GM12878 (cell line): ENCODE results near the gene ANKHD1. TPM values are rescaled to one million over a fixed set of nuclear protein-coding genes. Genes with fewer than 3 reads are reported as not detected.

Experiments used
- ATAC-seq: fragments of 200-7000 bp; cut with Tn5 transposase; 3 replicates; pipeline ENCODE4 v1.9.1; 2020; ENCODE audit warnings: mild to moderate bottlenecking, moderate library complexity
- BruUV-seq: library from RNA; stranded (reverse); fragments of 400-500 nt; replicated peaks from 2 replicates; lab custom pipeline; 2021; lab: Mats Ljungman, UMichigan
- CTCF ChIA-PET: fragments of 300-600 bp; sonication (Branson Sonifier 250); formaldehyde crosslinking; extraction: SDS; loops from one replicate; lab custom pipeline; 2021; ENCODE audit warnings: inconsistent platforms; lab: Yijun Ruan, JAX
- POLR2A ChIA-PET: fragments of 350-600 bp; formaldehyde crosslinking; extraction: SDS; loops from one replicate; lab custom pipeline; 2021; ENCODE audit warnings: inconsistent platforms; lab: Charles Lee
- RAD21 ChIA-PET: fragments of 300-600 bp; sonication (Branson Sonifier 250); formaldehyde crosslinking; loops from one replicate; lab custom pipeline; 2023; ENCODE audit warnings: antibody characterized with exemption; ENCODE audit not compliant: unreplicated experiment; lab: Charles Lee
- SMC1A ChIA-PET: fragments of 300-600 bp; sonication (Branson Sonifier 250); formaldehyde crosslinking; loops from one replicate; lab custom pipeline; 2023; ENCODE audit not compliant: unreplicated experiment, uncharacterized antibody; lab: Charles Lee
- DNase-seq: peaks from one replicate; pipeline ENCODE4 v3.0.0-alpha.2; 2011; ENCODE audit warnings: low read depth, low spot score
- FAIRE-seq: peaks from 3 replicates; lab custom pipeline; 2011; peaks lifted over from hg19 to GRCh38; lab: Jason Lieb, UNC
- H2AFZ ChIP-seq: 2 replicates; pipeline ENCODE4 v1.6.0; 2011; ENCODE audit warnings: low read depth, low read length, control low read depth; ENCODE audit not compliant: control insufficient read depth
- H3K27ac ChIP-seq: 2 replicates; pipeline ENCODE4 v1.5.1; 2011; ENCODE audit warnings: control low read depth; ENCODE audit not compliant: control insufficient read depth, insufficient read depth
- H3K27me3 ChIP-seq, 2 experiments: replicated peaks in 1 of 2; 2 replicates each; pipeline versions ENCODE4 v1.6.0 to v1.6.1; 2011; ENCODE audit warnings: low read length in 1 of 2; ENCODE audit not compliant: control insufficient read depth in 2 of 2, insufficient read depth in 2 of 2
- H3K36me3 ChIP-seq, 2 experiments: 2 replicates each; pipeline ENCODE4 v1.5.1; 2011; ENCODE audit warnings: low read length in 1 of 2; ENCODE audit not compliant: control insufficient read depth in 2 of 2, insufficient read depth in 2 of 2
- H3K4me1 ChIP-seq: 2 replicates; pipeline ENCODE4 v1.6.1; 2011; ENCODE audit warnings: mild to moderate bottlenecking, low read length, moderate library complexity, mixed read lengths; ENCODE audit not compliant: control insufficient read depth, insufficient read depth
- H3K4me2 ChIP-seq: 2 replicates; pipeline ENCODE4 v1.6.0; 2011; ENCODE audit warnings: control low read depth; ENCODE audit not compliant: control insufficient read depth, insufficient read depth
- H3K4me3 ChIP-seq: fragments of 200-600 bp; sonication (generic); 2 replicates; pipeline ENCODE4 v1.5.1; 2016
- H3K79me2 ChIP-seq: 2 replicates; pipeline ENCODE4 v1.6.0; 2011; ENCODE audit warnings: low read length; ENCODE audit not compliant: control insufficient read depth, insufficient read depth
- H3K9ac ChIP-seq: 2 replicates; pipeline ENCODE4 v1.8.0; 2011; ENCODE audit warnings: low read length, control low read depth, mixed read lengths; ENCODE audit not compliant: control insufficient read depth, insufficient read depth
- H3K9me3 ChIP-seq: replicated peaks from 3 replicates; pipeline ENCODE4 v1.5.1; 2011; ENCODE audit warnings: mild to moderate bottlenecking, low read length; ENCODE audit not compliant: control insufficient read depth, insufficient read depth
- H4K20me1 ChIP-seq: 2 replicates; pipeline ENCODE4 v1.6.0; 2011; ENCODE audit not compliant: control insufficient read depth, insufficient read depth
- ETV6 ChIP-seq, 2 experiments: fragments of 450-650 bp in 1 of 2; IDR thresholded peaks in 1 of 2; conservative IDR thresholded peaks in 1 of 2; 2 replicates each; pipeline ENCODE4 v1.6.1; 2014; ENCODE audit warnings: antibody characterized with exemption in 1 of 2, borderline replicate concordance in 1 of 2, low read depth in 1 of 2, mild to moderate bottlenecking in 1 of 2, moderate library complexity in 1 of 2
- MEF2B ChIP-seq: fragments of 450-650 bp; IDR thresholded peaks from 2 replicates; pipeline ENCODE4 v1.6.1; 2018; ENCODE audit warnings: mild to moderate bottlenecking, moderate library complexity; ENCODE audit not compliant: partially characterized antibody, poor library complexity, severe bottlenecking
- RB1 ChIP-seq: fragments of 450-650 bp; formaldehyde crosslinking; IDR thresholded peaks from 2 replicates; pipeline ENCODE4 v1.6.1; 2017; ENCODE audit warnings: mild to moderate bottlenecking, borderline replicate concordance
- WGBS: methylation state at CpG from one replicate; pipeline ENCODE4 v1.1.6; 2016; ENCODE audit warnings: low lambda C conversion rate; ENCODE audit not compliant: insufficient replicate concordance, insufficient coverage; ENCODE audit errors: missing lambda C conversion rate; 5-methylcytosine and 5-hydroxymethylcytosine counted together
- in situ Hi-C: fragments of 300-500 bp; cut with MboI; formaldehyde crosslinking; loops from 9 replicates; pipeline ENCODE4 v1.14.3; 2018; ENCODE audit warnings: mixed read lengths
- intact Hi-C: fragments of 100-400 bp; cut with micrococcal nuclease; formaldehyde crosslinking; loops from one replicate; pipeline ENCODE4 v1.14.2; 2022; ENCODE audit not compliant: unreplicated experiment
- polyA plus RNA-seq, 11 experiments: library from polyadenylated mRNA; depleted of rRNA in 4 of 11; unstranded in 6 of 11; stranded (reverse) in 5 of 11; fragments of >200 nt; fragmentation: Nextera tagmentation in 4 of 11; fragmentation: Illumina TruSeq in 1 of 11; extraction: Ambion mirVana in 4 of 11; extraction: Trizol in 1 of 11; gene quantifications; 1 replicate in 1 of 11; 2 replicates in 10 of 11; pipeline versions ENCODE4 v1.2.1 to v1.2.3, GENCODE V29; 2011 to 2016; ENCODE audit warnings: inconsistent platforms in 2 of 11, missing spikeins in 2 of 11, low read depth in 1 of 11
- total RNA-seq, 4 experiments: library from RNA; depleted of rRNA in 3 of 4; stranded (reverse); fragments of >200 nt in 3 of 4; fragmentation: Illumina TruSeq in 1 of 4; extraction: Trizol in 1 of 4; gene quantifications; 2 replicates each; pipeline versions ENCODE4 v1.2.1 to v1.2.3, GENCODE V29; 2013 to 2021
- TF ChIP-seq, protein P1 (sequence below): fragments of 450-650 bp; IDR thresholded peaks from 2 replicates; pipeline ENCODE4 v1.6.1; 2017; ENCODE audit warnings: mild to moderate bottlenecking

ANKHD1 gene
- total and polyA plus RNA-seq, 10 of the 15 experiments (the other 5 are each of a cell fraction or from before 2014, with no cell fraction given): 31.6 to 96.8 (median 74.3) TPM

DNA sequence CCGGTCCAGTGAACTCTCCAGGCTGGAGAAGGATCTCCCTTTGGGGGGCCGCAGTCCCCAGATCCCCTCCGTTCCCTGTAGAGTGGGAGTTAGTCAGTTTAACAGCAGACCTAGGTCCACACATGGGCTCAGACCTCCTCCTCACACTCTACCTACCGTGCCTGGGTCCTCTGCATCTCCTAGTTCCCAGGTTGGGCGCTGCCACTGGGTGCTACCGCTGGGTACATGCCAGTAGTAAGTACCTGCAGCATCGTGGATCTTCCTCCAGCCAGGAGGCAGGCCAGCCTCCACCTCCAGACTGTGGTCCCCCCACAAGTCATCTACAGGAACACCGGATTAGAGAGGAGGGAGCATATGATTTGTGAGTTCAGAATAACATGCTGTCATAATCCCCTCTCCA, 162.0 kb downstream of the ANKHD1 start:
- peak; percentile 18 for FAIRE-seq
- Histone ChIP-seq H3K79me2 (peaks cover 45% of the 10 kb centered on the region), H3K4me3 (peak overlapping the region; percentile 89), H3K4me2 (peak overlapping the region; percentile 81), H3K9me3 (no peaks in the 10 kb centered on the region), H2AFZ (peak overlapping the region; percentile 88), H4K20me1 (no peaks in the 10 kb centered on the region), H3K27me3 (no peaks in the 10 kb centered on the region), H3K36me3 (peaks cover 0 to 8% of the 10 kb centered on the region in 2 experiments; a peak in 3 of 4 replicates)
- 64% methylated on average over 8 of the region's 8 CpGs for WGBS
- ChIA-PET CTCF (interaction anchor here (1.3 to 1.5 kb wide), 2 partner anchors 11 to 83 kb away, joined by 3 to 5 read pairs; partner anchors contain the start of gene NDUFA2), RAD21 (interaction anchor here (0.6 to 1.8 kb wide), 5 partner anchors 9 to 1016 kb away, joined by 3 to 5 read pairs (median 3); partner anchors contain the start of gene EIF4EBP3), SMC1A (interaction anchor here (0.7 kb wide), 1 partner anchor 16 kb away, joined by 3 read pairs; the partner anchor contains the start of gene EIF4EBP3)
- DNase-seq: no peak
- BruUV-seq: TSS peak; percentile 80
- ATAC-seq: no peak
- intact Hi-C loops: no loop called here
- TF ChIP-seq ETV6 (conservative IDR thresholded peaks at IDR 0.05 in 1 of 2, IDR thresholded peaks at IDR 0.05 in 1 of 2; ENCODE audit: borderline replicate concordance in 1 of 2, low read depth in 1 of 2) (no peak), MEF2B (no peak), RB1 (no peak)
- TF ChIP-seq, protein P1, sequence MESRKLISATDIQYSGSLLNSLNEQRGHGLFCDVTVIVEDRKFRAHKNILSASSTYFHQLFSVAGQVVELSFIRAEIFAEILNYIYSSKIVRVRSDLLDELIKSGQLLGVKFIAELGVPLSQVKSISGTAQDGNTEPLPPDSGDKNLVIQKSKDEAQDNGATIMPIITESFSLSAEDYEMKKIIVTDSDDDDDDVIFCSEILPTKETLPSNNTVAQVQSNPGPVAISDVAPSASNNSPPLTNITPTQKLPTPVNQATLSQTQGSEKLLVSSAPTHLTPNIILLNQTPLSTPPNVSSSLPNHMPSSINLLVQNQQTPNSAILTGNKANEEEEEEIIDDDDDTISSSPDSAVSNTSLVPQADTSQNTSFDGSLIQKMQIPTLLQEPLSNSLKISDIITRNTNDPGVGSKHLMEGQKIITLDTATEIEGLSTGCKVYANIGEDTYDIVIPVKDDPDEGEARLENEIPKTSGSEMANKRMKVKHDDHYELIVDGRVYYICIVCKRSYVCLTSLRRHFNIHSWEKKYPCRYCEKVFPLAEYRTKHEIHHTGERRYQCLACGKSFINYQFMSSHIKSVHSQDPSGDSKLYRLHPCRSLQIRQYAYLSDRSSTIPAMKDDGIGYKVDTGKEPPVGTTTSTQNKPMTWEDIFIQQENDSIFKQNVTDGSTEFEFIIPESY: peak; percentile 87; the same call in 1 of the 2 replicates
- TF ChIP-seq, all 136 proteins: peak for 1
- in situ Hi-C loops: no loop called here
- peaks cover 34% of the 10 kb centered on the region for H3K4me1 ChIP-seq
- POLR2A ChIA-PET: interaction anchor here (1.0 to 2.9 kb wide), 5 partner anchors 11 to 127 kb away, joined by 3 to 19 read pairs (median 4); partner anchors contain the start of genes EIF4EBP3 and HARS1
- H3K27ac ChIP-seq: peak overlapping the region; percentile 92
- peak overlapping the region; percentile 92 for H3K9ac ChIP-seq
